Measurements from ENCODE around the gene TRAFD1.

Gene TRAFD1

GRCh38 chr12:112178796-112179195 lies 53.4 kb downstream of the TRAFD1 start:
- DNase-seq (ENCODE audit: low spot score), result no peak

GRCh38 chr12:112179341-112179740 lies 54.0 kb downstream of the TRAFD1 start:
- no peak for DNase-seq (ENCODE audit: low spot score)

GRCh38 chr12:112179916-112180315 lies 54.6 kb downstream of the TRAFD1 start:
- DNase-seq (ENCODE audit: low spot score), result no peak

- no peak for DNase-seq (ENCODE audit: low spot score)
Observed at GRCh38 chr12:112180422-112180821, 55.1 kb downstream of the TRAFD1 start.

GRCh38 chr12:112182499-112182898 lies 57.1 kb downstream of the TRAFD1 start:
- no peak for DNase-seq (ENCODE audit: low spot score)

- DNase-seq (ENCODE audit: low spot score), result no peak
Observed at GRCh38 chr12:112183141-112184021, 58.0 kb downstream of the TRAFD1 start.

- no peak for DNase-seq (ENCODE audit: low spot score)
Observed at GRCh38 chr12:112184056-112184887, 58.9 kb downstream of the TRAFD1 start.

- no peak for DNase-seq (ENCODE audit: low spot score)
Observed at GRCh38 chr12:112185093-112185923, 59.9 kb downstream of the TRAFD1 start.

GRCh38 chr12:112188130-112188830 lies 62.9 kb downstream of the TRAFD1 start:
- no peak for DNase-seq (ENCODE audit: low spot score)

- DNase-seq (ENCODE audit: low spot score), result no peak
Observed at GRCh38 chr12:112190231-112191025, 65.1 kb downstream of the TRAFD1 start.

- no peak for DNase-seq (ENCODE audit: low spot score)
Observed at GRCh38 chr12:112191201-112191600, 65.8 kb downstream of the TRAFD1 start.

- no peak for DNase-seq (ENCODE audit: low spot score)
Observed at GRCh38 chr12:112191840-112192321, 66.5 kb downstream of the TRAFD1 start.

GRCh38 chr12:112192475-112192874 lies 67.1 kb downstream of the TRAFD1 start:
- DNase-seq (ENCODE audit: low spot score), result no peak

- no peak for DNase-seq (ENCODE audit: low spot score)
Observed at GRCh38 chr12:112194601-112195247, 69.4 kb downstream of the TRAFD1 start.

GRCh38 chr12:112196196-112196875 lies 71.0 kb downstream of the TRAFD1 start:
- DNase-seq (ENCODE audit: low spot score), result no peak

- DNase-seq (ENCODE audit: low spot score), result peak; percentile 80
Observed at GRCh38 chr12:112198120-112198733, 72.9 kb downstream of the TRAFD1 start.

- DNase-seq (ENCODE audit: low spot score), result no peak
Observed at GRCh38 chr12:112199136-112199535, 73.8 kb downstream of the TRAFD1 start.
